CD4-positive, alpha-beta T cell treated with Interleukin-10 for 1 hour (primary cell): ENCODE data around the gene C1GALT1C1.
A peak's percentile ranks its signal among the peaks of the same experiment; 100 is the strongest.
"Not testable (repeated sequence)": the region's sequence is repeated elsewhere in the genome, so short reads cannot be mapped to it uniquely, and the experiment has no call there.

Experiments used
- DNase-seq: peaks from one replicate; pipeline ENCODE4 v3.0.0-alpha.2; 2020

C1GALT1C1 gene

GRCh38 chrX:120629667-120630537, at the start of gene C1GALT1C1:
C1GALT1C1 (minus strand) TSS chrX:120630054; CDS start chrX:120627166, 2,888 bp downstream.
- DNase-seq = peak; percentile 94

- no peak for DNase-seq
Measured at GRCh38 chrX:120677004-120677652, 47.3 kb upstream of the C1GALT1C1 start.

- DNase-seq = no peak
Measured at GRCh38 chrX:120672841-120673530, 43.1 kb upstream of the C1GALT1C1 start.

GRCh38 chrX:120672389-120672788, 42.5 kb upstream of the C1GALT1C1 start:
- no peak for DNase-seq

GRCh38 chrX:120671963-120672362, 42.1 kb upstream of the C1GALT1C1 start:
- DNase-seq = no peak

GRCh38 chrX:120668357-120668756, 38.5 kb upstream of the C1GALT1C1 start:
- DNase-seq = no peak

GRCh38 chrX:120664535-120664934, 34.7 kb upstream of the C1GALT1C1 start:
- not testable (repeated sequence) for DNase-seq

- DNase-seq = peak; percentile 20
Measured at GRCh38 chrX:120664081-120664480, 34.2 kb upstream of the C1GALT1C1 start.

- DNase-seq = no peak
Measured at GRCh38 chrX:120662662-120663061, 32.8 kb upstream of the C1GALT1C1 start.

- no peak for DNase-seq
Measured at GRCh38 chrX:120660637-120661036, 30.8 kb upstream of the C1GALT1C1 start.

- DNase-seq = no peak
Measured at GRCh38 chrX:120653000-120653399, 23.1 kb upstream of the C1GALT1C1 start.

GRCh38 chrX:120652256-120652655, 22.4 kb upstream of the C1GALT1C1 start:
- DNase-seq = not testable (repeated sequence)

- DNase-seq = no peak
Measured at GRCh38 chrX:120647127-120647526, 17.3 kb upstream of the C1GALT1C1 start.

- DNase-seq = no peak
Measured at GRCh38 chrX:120642871-120643270, 13.0 kb upstream of the C1GALT1C1 start.

GRCh38 chrX:120638619-120639018, 8.8 kb upstream of the C1GALT1C1 start:
- no peak for DNase-seq

- no peak for DNase-seq
Measured at GRCh38 chrX:120625371-120625770, 4.5 kb downstream of the C1GALT1C1 start.

GRCh38 chrX:120617996-120618630, 11.7 kb downstream of the C1GALT1C1 start:
- DNase-seq = no peak

GRCh38 chrX:120614816-120615215, 15.0 kb downstream of the C1GALT1C1 start:
- DNase-seq = no peak

- no peak for DNase-seq
Measured at GRCh38 chrX:120612086-120612485, 17.8 kb downstream of the C1GALT1C1 start.

GRCh38 chrX:120604361-120604782, 25.5 kb downstream of the C1GALT1C1 start:
- DNase-seq = peak; percentile 55

GRCh38 chrX:120603707-120604360, 26.0 kb downstream of the C1GALT1C1 start, which contains the start of gene MCTS1:
MCTS1 (plus strand) TSS chrX:120604101; CDS start chrX:120604237, 136 bp downstream.
- DNase-seq = peak; percentile 90

- DNase-seq = no peak
Measured at GRCh38 chrX:120585702-120586101, 44.2 kb downstream of the C1GALT1C1 start.
